ENCODE measurements around the gene LBX2. TPM values are rescaled to one million over a fixed set of nuclear protein-coding genes. Genes with fewer than 3 reads are reported as not detected.

Gene LBX2
- total and polyA plus RNA-seq, 2 donors (not counting 1 experiment from before 2014, with no cell fraction given) = 0.52 to 3.0 TPM

- Histone ChIP-seq H2AFZ (ENCODE audit: low read length) (no peak overlapping the region), H3K79me2 (ENCODE audit: control insufficient read depth, insufficient read depth, low read length) (no peaks in the 10 kb centered on the region), H3K36me3 (ENCODE audit: control insufficient read depth, insufficient read depth, low read length) (peaks cover 18% of the 10 kb centered on the region), H3K4me3 (replicated peaks in 1 of 4; ENCODE audit: control extremely low read depth in 1 of 4, insufficient read depth in 1 of 4, low read depth in 3 of 4, low read length in 4 of 4) (no peak overlapping the region), H3K9me3 (ENCODE audit: control insufficient read depth, insufficient read depth, low read depth, low read length) (no peaks in the 10 kb centered on the region), H3K4me1 (ENCODE audit: control insufficient read depth, extremely low read depth, insufficient read depth, low read length) (peaks cover 3% of the 10 kb centered on the region), H3K27me3 (ENCODE audit: control insufficient read depth, insufficient read depth, low read length) (no peaks in the 10 kb centered on the region), H3K9ac (ENCODE audit: insufficient read depth, low read length) (no peak overlapping the region), H3K4me2 (ENCODE audit: extremely low read depth, insufficient read depth, low read length) (no peak overlapping the region), H3K27ac (ENCODE audit: insufficient read depth, low read length) (no peak overlapping the region), H4K20me1 (ENCODE audit: control insufficient read depth, extremely low read depth, insufficient read depth, low read length) (no peaks in the 10 kb centered on the region)
- DNase-seq (ENCODE audit: low read depth in 2 of 2) = no peak
- TF ChIP-seq CTCF (conservative IDR thresholded peaks at IDR 0.05 in 1 of 2, IDR thresholded peaks at IDR 0.05 in 1 of 2; ENCODE audit: low read depth in 1 of 2, low read length in 2 of 2) (no peak), EZH2 (IDR thresholded peaks at IDR 0.05; ENCODE audit: low read length, missing control alignments) (no peak)
These were observed 7.5 kb downstream of the LBX2 start for GRCh38 chr2:74491648-74492544.

GRCh38 chr2:74489906-74490305 lies 9.5 kb downstream of the LBX2 start:
- no peaks in the 10 kb centered on the region for H3K27me3 ChIP-seq (ENCODE audit: control insufficient read depth, insufficient read depth, low read length)
- H3K9me3 ChIP-seq (ENCODE audit: control insufficient read depth, insufficient read depth, low read depth, low read length) = no peaks in the 10 kb centered on the region
- no peaks in the 10 kb centered on the region for H4K20me1 ChIP-seq (ENCODE audit: control insufficient read depth, extremely low read depth, insufficient read depth, low read length)
- TF ChIP-seq EZH2 (IDR thresholded peaks at IDR 0.05; ENCODE audit: low read length, missing control alignments) (no peak), CTCF (conservative IDR thresholded peaks at IDR 0.05 in 1 of 2, IDR thresholded peaks at IDR 0.05 in 1 of 2; ENCODE audit: low read depth in 1 of 2, low read length in 2 of 2) (no peak)
- H3K36me3 ChIP-seq (ENCODE audit: control insufficient read depth, insufficient read depth, low read length) = peaks cover 20% of the 10 kb centered on the region
- no peak overlapping the region for H2AFZ ChIP-seq (ENCODE audit: low read length)
- no peak overlapping the region for H3K27ac ChIP-seq (ENCODE audit: insufficient read depth, low read length)
- no peak for DNase-seq (ENCODE audit: low read depth in 2 of 2)
- H3K4me3 ChIP-seq (replicated peaks in 1 of 4; ENCODE audit: control extremely low read depth in 1 of 4, insufficient read depth in 1 of 4, low read depth in 3 of 4, low read length in 4 of 4) = no peak overlapping the region
- peaks cover 3% of the 10 kb centered on the region for H3K4me1 ChIP-seq (ENCODE audit: control insufficient read depth, extremely low read depth, insufficient read depth, low read length)
- no peak overlapping the region for H3K4me2 ChIP-seq (ENCODE audit: extremely low read depth, insufficient read depth, low read length)
- no peak overlapping the region for H3K9ac ChIP-seq (ENCODE audit: insufficient read depth, low read length)
- no peaks in the 10 kb centered on the region for H3K79me2 ChIP-seq (ENCODE audit: control insufficient read depth, insufficient read depth, low read length)

- Histone ChIP-seq H3K9ac (ENCODE audit: insufficient read depth, low read length) (no peak overlapping the region), H3K4me2 (ENCODE audit: extremely low read depth, insufficient read depth, low read length) (no peak overlapping the region), H3K4me1 (ENCODE audit: control insufficient read depth, extremely low read depth, insufficient read depth, low read length) (peaks cover 3% of the 10 kb centered on the region), H3K79me2 (ENCODE audit: control insufficient read depth, insufficient read depth, low read length) (no peaks in the 10 kb centered on the region), H3K9me3 (ENCODE audit: control insufficient read depth, insufficient read depth, low read depth, low read length) (no peaks in the 10 kb centered on the region), H3K36me3 (ENCODE audit: control insufficient read depth, insufficient read depth, low read length) (peaks cover 20% of the 10 kb centered on the region), H4K20me1 (ENCODE audit: control insufficient read depth, extremely low read depth, insufficient read depth, low read length) (no peaks in the 10 kb centered on the region), H2AFZ (ENCODE audit: low read length) (no peak overlapping the region), H3K27ac (ENCODE audit: insufficient read depth, low read length) (no peak overlapping the region), H3K27me3 (ENCODE audit: control insufficient read depth, insufficient read depth, low read length) (no peaks in the 10 kb centered on the region), H3K4me3 (replicated peaks in 1 of 4; ENCODE audit: control extremely low read depth in 1 of 4, insufficient read depth in 1 of 4, low read depth in 3 of 4, low read length in 4 of 4) (no peak overlapping the region)
- no peak for TF ChIP-seq CTCF (conservative IDR thresholded peaks at IDR 0.05 in 1 of 2, IDR thresholded peaks at IDR 0.05 in 1 of 2; ENCODE audit: low read depth in 1 of 2, low read length in 2 of 2)
- TF ChIP-seq EZH2 (IDR thresholded peaks at IDR 0.05; ENCODE audit: low read length, missing control alignments) = no peak
- DNase-seq (ENCODE audit: low read depth in 2 of 2) = no peak
These were observed 10.5 kb downstream of the LBX2 start for GRCh38 chr2:74488643-74489481.
